NT2/D1 (cell line): ENCODE measurements around the gene MAEL.

ENCODE experiments used
- SUZ12 ChIP-seq: IDR thresholded peaks from 2 replicates; pipeline ENCODE4 v1.6.1; 2011; ENCODE audit not compliant: insufficient read length, insufficient read depth; ENCODE audit errors: extremely low read depth
- YY1 ChIP-seq: IDR thresholded peaks from 2 replicates; pipeline ENCODE4 v1.6.1; 2011; ENCODE audit not compliant: insufficient read length, insufficient read depth
- ZNF274 ChIP-seq: IDR thresholded peaks from 2 replicates; pipeline ENCODE4 v1.6.1; 2011; ENCODE audit warnings: mild to moderate bottlenecking, low read depth, low read length

GRCh38 chr1:167068761-167069160, 79.7 kb downstream of the MAEL start:
- TF ChIP-seq ZNF274 (no peak), SUZ12 (no peak), YY1 (no peak)
